IMR-90 (cell line): ENCODE measurements around the gene IRF2BP2.

Experiments used
- BHLHE40 ChIP-seq: fragments of 150-350 bp; IDR thresholded peaks from 2 replicates; pipeline ENCODE4 v1.6.1; 2016; ENCODE audit warnings: mild to moderate bottlenecking, low read depth, low read length
- CHD1 ChIP-seq: IDR thresholded peaks from 2 replicates; pipeline ENCODE4 v1.6.1; 2012; ENCODE audit warnings: low read depth, low read length, improper control_type of control experiment
- FOS ChIP-seq: fragments of 150-350 bp; IDR thresholded peaks from 2 replicates; pipeline ENCODE4 v1.6.1; 2016; ENCODE audit warnings: low read depth, low read length
- MAFK ChIP-seq: IDR thresholded peaks from 2 replicates; pipeline ENCODE4 v1.6.1; 2012; ENCODE audit warnings: low read depth, low read length, improper control_type of control experiment
- MAZ ChIP-seq: IDR thresholded peaks from 2 replicates; pipeline ENCODE4 v1.6.1; 2012; ENCODE audit warnings: low read depth, mild to moderate bottlenecking, low read length, improper control_type of control experiment, moderate library complexity, borderline replicate concordance
- MXI1 ChIP-seq: IDR thresholded peaks from 2 replicates; pipeline ENCODE4 v1.6.1; 2012; ENCODE audit warnings: low read depth, mild to moderate bottlenecking, low read length, moderate library complexity, borderline replicate concordance
- NFE2L2 ChIP-seq: fragments of 150-350 bp; IDR thresholded peaks from 2 replicates; pipeline ENCODE4 v1.6.1; 2016; ENCODE audit warnings: low read depth, mild to moderate bottlenecking, low read length
- POLR2A ChIP-seq: IDR thresholded peaks from 2 replicates; pipeline ENCODE4 v1.6.1; 2012; ENCODE audit warnings: mild to moderate bottlenecking, low read depth, low read length
- RAD21 ChIP-seq: IDR thresholded peaks from 2 replicates; pipeline ENCODE4 v1.6.1; 2012; ENCODE audit warnings: low read length, improper control_type of control experiment
- RCOR1 ChIP-seq: IDR thresholded peaks from 2 replicates; pipeline ENCODE4 v1.6.1; 2012; ENCODE audit warnings: mild to moderate bottlenecking, low read length, improper control_type of control experiment; ENCODE audit not compliant: insufficient replicate concordance
- RFX5 ChIP-seq: IDR thresholded peaks from 2 replicates; pipeline ENCODE4 v1.8.0; 2012; ENCODE audit warnings: low read depth, mild to moderate bottlenecking, low read length, moderate library complexity
- SMC3 ChIP-seq: fragments of 150-350 bp; IDR thresholded peaks from 2 replicates; pipeline ENCODE4 v1.6.1; 2016; ENCODE audit warnings: low read depth, mild to moderate bottlenecking, antibody characterized with exemption, low read length, moderate library complexity
- TF ChIP-seq, protein P1 (sequence below): conservative IDR thresholded peaks from 2 replicates; pipeline ENCODE4 v1.5.1; 2012; ENCODE audit warnings: mild to moderate bottlenecking, low read depth, low read length, improper control_type of control experiment
- TF ChIP-seq, protein P2 (sequence below): fragments of 150-350 bp; IDR thresholded peaks from 2 replicates; pipeline ENCODE4 v1.6.1; 2017; ENCODE audit warnings: mild to moderate bottlenecking, antibody characterized with exemption, low read length, low read depth

DNA sequence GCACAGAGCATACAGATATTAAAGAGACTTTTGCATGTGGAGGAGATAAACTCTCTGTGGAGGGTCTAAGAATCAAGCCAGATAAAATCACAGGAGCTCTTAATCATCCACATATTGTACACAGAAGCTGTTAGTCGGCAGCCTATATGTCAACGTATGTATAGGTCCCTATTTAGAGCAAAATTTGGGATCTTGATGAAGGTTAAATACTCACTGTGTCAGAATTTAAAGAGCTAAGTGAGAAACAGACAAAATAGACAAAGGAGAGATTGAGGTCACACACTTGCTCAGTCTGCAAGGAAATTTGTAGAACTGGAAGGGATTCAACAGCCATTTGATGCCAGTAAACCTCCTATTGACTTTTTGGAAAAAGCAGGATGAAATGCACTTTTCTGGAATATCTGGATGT, 4.1 kb upstream of the IRF2BP2 start:
- TF ChIP-seq, protein P1, sequence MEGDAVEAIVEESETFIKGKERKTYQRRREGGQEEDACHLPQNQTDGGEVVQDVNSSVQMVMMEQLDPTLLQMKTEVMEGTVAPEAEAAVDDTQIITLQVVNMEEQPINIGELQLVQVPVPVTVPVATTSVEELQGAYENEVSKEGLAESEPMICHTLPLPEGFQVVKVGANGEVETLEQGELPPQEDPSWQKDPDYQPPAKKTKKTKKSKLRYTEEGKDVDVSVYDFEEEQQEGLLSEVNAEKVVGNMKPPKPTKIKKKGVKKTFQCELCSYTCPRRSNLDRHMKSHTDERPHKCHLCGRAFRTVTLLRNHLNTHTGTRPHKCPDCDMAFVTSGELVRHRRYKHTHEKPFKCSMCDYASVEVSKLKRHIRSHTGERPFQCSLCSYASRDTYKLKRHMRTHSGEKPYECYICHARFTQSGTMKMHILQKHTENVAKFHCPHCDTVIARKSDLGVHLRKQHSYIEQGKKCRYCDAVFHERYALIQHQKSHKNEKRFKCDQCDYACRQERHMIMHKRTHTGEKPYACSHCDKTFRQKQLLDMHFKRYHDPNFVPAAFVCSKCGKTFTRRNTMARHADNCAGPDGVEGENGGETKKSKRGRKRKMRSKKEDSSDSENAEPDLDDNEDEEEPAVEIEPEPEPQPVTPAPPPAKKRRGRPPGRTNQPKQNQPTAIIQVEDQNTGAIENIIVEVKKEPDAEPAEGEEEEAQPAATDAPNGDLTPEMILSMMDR, result no peak
- TF ChIP-seq CHD1 (no peak), RAD21 (no peak), MXI1 (no peak), POLR2A (no peak), MAZ (no peak), FOS (no peak), RFX5 (no peak), RCOR1 (no peak), MAFK (no peak), SMC3 (no peak), BHLHE40 (no peak), NFE2L2 (no peak)
- TF ChIP-seq, protein P2, sequence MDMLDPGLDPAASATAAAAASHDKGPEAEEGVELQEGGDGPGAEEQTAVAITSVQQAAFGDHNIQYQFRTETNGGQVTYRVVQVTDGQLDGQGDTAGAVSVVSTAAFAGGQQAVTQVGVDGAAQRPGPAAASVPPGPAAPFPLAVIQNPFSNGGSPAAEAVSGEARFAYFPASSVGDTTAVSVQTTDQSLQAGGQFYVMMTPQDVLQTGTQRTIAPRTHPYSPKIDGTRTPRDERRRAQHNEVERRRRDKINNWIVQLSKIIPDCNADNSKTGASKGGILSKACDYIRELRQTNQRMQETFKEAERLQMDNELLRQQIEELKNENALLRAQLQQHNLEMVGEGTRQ, result no peak
